WTC11 (cell line): Measurements from ENCODE around the gene ALS2CL. TPM values are rescaled to one million over a fixed set of nuclear protein-coding genes. Genes with fewer than 3 reads are reported as not detected.

Experiments used
- ATAC-seq: fragments of 200-7000 bp; cut with Tn5 transposase; 2 replicates; pipeline ENCODE4 v1.10.0; 2021; ENCODE audit warnings: mild to moderate bottlenecking, moderate library complexity
- CTCF ChIA-PET: fragments of 300-600 bp; sonication (Branson Sonifier 250); formaldehyde crosslinking; loops from one replicate; lab custom pipeline; 2021; ENCODE audit warnings: antibody characterized with exemption; lab: Charles Lee
- POLR2A ChIA-PET: fragments of 350-600 bp; sonication (Branson Sonifier 250); formaldehyde crosslinking; loops from one replicate; lab custom pipeline; 2021; ENCODE audit warnings: antibody characterized with exemption; lab: Charles Lee
- DNase-seq: peaks from one replicate; pipeline ENCODE4 v3.0.0; 2021; ENCODE audit warnings: low spot score
- H3K27ac Mint-ChIP-seq: 2 replicates; pipeline ENCODE4 v1.8.0; 2021; ENCODE audit warnings: mixed read lengths
- H3K27me3 Mint-ChIP-seq: 2 replicates; pipeline ENCODE4 v1.8.0; 2021; ENCODE audit warnings: low read depth, mild to moderate bottlenecking, moderate library complexity, mixed read lengths
- H3K36me3 Mint-ChIP-seq: 2 replicates; pipeline ENCODE4 v1.8.0; 2021; ENCODE audit warnings: mixed read lengths
- H3K4me1 Mint-ChIP-seq: 2 replicates; pipeline ENCODE4 v1.8.0; 2022; ENCODE audit warnings: mixed read lengths
- H3K4me3 Mint-ChIP-seq: 2 replicates; pipeline ENCODE4 v1.8.0; 2021; ENCODE audit warnings: mild to moderate bottlenecking, moderate library complexity, mixed read lengths
- H3K9me3 Mint-ChIP-seq: 2 replicates; pipeline ENCODE4 v1.8.0; 2021; ENCODE audit warnings: mixed read lengths
- ATF1 ChIP-seq: sonication (generic); formaldehyde crosslinking; IDR thresholded peaks from 2 replicates; pipeline ENCODE4 v1.8.1; 2023; ENCODE audit warnings: mild to moderate bottlenecking, moderate library complexity, missing genetic modification reagents
- EMX1 ChIP-seq: fragments of 250-450 bp; sonication (Bioruptor Pico); IDR thresholded peaks from 2 replicates; pipeline ENCODE4 v1.8.0; 2021; ENCODE audit warnings: mild to moderate bottlenecking
- ETV6 ChIP-seq: sonication (generic); formaldehyde crosslinking; IDR thresholded peaks from 2 replicates; pipeline ENCODE4 v1.8.1; 2022; ENCODE audit warnings: mild to moderate bottlenecking, missing genetic modification reagents
- FOXP1 ChIP-seq: sonication (generic); formaldehyde crosslinking; IDR thresholded peaks from 2 replicates; pipeline ENCODE4 v1.8.0; 2022; ENCODE audit warnings: missing genetic modification reagents, mild to moderate bottlenecking, moderate library complexity, borderline replicate concordance
- JUN ChIP-seq: sonication (generic); formaldehyde crosslinking; IDR thresholded peaks from 2 replicates; pipeline ENCODE4 v1.8.0; 2023; ENCODE audit warnings: mild to moderate bottlenecking, missing genetic modification reagents
- OVOL2 ChIP-seq: fragments of 250-450 bp; sonication (Bioruptor Pico); IDR thresholded peaks from 2 replicates; pipeline ENCODE4 v1.9.0; 2021; ENCODE audit warnings: mild to moderate bottlenecking, borderline replicate concordance
- PRRX2 ChIP-seq: fragments of 250-450 bp; sonication (Bioruptor Pico); IDR thresholded peaks from 2 replicates; pipeline ENCODE4 v1.8.0; 2021; ENCODE audit warnings: mild to moderate bottlenecking
- TCF7 ChIP-seq: sonication (generic); formaldehyde crosslinking; IDR thresholded peaks from 2 replicates; pipeline ENCODE4 v1.8.0; 2022; ENCODE audit warnings: mild to moderate bottlenecking, low read depth, missing genetic modification reagents, moderate library complexity
- ZNF263 ChIP-seq: sonication (generic); formaldehyde crosslinking; IDR thresholded peaks from 2 replicates; pipeline ENCODE4 v1.8.1; 2022; ENCODE audit warnings: low read depth, mild to moderate bottlenecking, moderate library complexity, missing genetic modification reagents
- ZNF416 ChIP-seq: fragments of 250-450 bp; sonication (Bioruptor Pico); IDR thresholded peaks from 2 replicates; pipeline ENCODE4 v1.9.0; 2021; ENCODE audit warnings: mild to moderate bottlenecking, inconsistent platforms
- total RNA-seq: library from RNA; stranded (reverse); gene quantifications from 3 replicates; pipeline ENCODE4 v1.2.3, GENCODE V29; 2021
- TF ChIP-seq, protein P1 (sequence below): sonication (generic); formaldehyde crosslinking; IDR thresholded peaks from 2 replicates; pipeline ENCODE4 v1.8.1; 2023; ENCODE audit warnings: mild to moderate bottlenecking, missing genetic modification reagents, borderline replicate concordance
- TF ChIP-seq, protein P2 (sequence below): sonication (generic); formaldehyde crosslinking; conservative IDR thresholded peaks from 2 replicates; pipeline ENCODE4 v1.8.1; 2022; ENCODE audit warnings: mild to moderate bottlenecking, missing genetic modification reagents
- TF ChIP-seq, protein P3 (sequence below): fragments of 250-450 bp; sonication (Bioruptor Pico); IDR thresholded peaks from 2 replicates; pipeline ENCODE4 v1.9.0; 2021; ENCODE audit warnings: mild to moderate bottlenecking
- TF ChIP-seq, protein P4 (sequence below): sonication (generic); formaldehyde crosslinking; IDR thresholded peaks from 2 replicates; pipeline ENCODE4 v1.8.0; 2022; ENCODE audit warnings: mild to moderate bottlenecking, missing genetic modification reagents
- TF ChIP-seq, protein P5 (sequence below): sonication (generic); formaldehyde crosslinking; IDR thresholded peaks from 2 replicates; pipeline ENCODE4 v1.8.1; 2022; ENCODE audit warnings: missing genetic modification reagents, borderline replicate concordance

The ALS2CL gene
- total RNA-seq, 1 experiment from 2014 or later: 12.6 TPM

DNA sequence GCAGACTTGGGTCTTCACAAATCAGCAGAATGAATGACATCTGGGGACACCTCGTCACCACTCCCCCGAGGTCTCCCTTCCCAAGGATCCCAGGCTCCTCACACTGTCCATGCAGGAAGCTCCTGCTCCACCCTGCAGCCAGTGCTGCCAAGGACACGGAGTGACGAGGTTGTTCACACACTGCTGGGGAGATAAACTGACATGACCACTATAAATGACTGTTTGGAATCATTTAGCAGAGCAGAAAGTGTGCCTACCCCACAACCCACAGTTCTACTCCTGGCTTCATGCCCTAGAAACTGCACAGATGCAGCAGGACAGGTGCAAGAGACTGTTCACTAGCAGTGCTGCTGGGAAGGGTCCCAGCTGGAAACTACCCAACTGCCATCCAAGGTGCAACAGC is 43.9 kb upstream of the ALS2CL start (continued):
- TF ChIP-seq, protein P1, sequence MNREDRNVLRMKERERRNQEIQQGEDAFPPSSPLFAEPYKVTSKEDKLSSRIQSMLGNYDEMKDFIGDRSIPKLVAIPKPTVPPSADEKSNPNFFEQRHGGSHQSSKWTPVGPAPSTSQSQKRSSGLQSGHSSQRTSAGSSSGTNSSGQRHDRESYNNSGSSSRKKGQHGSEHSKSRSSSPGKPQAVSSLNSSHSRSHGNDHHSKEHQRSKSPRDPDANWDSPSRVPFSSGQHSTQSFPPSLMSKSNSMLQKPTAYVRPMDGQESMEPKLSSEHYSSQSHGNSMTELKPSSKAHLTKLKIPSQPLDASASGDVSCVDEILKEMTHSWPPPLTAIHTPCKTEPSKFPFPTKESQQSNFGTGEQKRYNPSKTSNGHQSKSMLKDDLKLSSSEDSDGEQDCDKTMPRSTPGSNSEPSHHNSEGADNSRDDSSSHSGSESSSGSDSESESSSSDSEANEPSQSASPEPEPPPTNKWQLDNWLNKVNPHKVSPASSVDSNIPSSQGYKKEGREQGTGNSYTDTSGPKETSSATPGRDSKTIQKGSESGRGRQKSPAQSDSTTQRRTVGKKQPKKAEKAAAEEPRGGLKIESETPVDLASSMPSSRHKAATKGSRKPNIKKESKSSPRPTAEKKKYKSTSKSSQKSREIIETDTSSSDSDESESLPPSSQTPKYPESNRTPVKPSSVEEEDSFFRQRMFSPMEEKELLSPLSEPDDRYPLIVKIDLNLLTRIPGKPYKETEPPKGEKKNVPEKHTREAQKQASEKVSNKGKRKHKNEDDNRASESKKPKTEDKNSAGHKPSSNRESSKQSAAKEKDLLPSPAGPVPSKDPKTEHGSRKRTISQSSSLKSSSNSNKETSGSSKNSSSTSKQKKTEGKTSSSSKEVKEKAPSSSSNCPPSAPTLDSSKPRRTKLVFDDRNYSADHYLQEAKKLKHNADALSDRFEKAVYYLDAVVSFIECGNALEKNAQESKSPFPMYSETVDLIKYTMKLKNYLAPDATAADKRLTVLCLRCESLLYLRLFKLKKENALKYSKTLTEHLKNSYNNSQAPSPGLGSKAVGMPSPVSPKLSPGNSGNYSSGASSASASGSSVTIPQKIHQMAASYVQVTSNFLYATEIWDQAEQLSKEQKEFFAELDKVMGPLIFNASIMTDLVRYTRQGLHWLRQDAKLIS (CRISPR knock-in tag): no peak
- TF ChIP-seq, protein P2, sequence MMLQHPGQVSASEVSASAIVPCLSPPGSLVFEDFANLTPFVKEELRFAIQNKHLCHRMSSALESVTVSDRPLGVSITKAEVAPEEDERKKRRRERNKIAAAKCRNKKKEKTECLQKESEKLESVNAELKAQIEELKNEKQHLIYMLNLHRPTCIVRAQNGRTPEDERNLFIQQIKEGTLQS: no peak
- no peak for TF ChIP-seq ZNF416
- TF ChIP-seq, all 79 proteins: peak for 0

DNA sequence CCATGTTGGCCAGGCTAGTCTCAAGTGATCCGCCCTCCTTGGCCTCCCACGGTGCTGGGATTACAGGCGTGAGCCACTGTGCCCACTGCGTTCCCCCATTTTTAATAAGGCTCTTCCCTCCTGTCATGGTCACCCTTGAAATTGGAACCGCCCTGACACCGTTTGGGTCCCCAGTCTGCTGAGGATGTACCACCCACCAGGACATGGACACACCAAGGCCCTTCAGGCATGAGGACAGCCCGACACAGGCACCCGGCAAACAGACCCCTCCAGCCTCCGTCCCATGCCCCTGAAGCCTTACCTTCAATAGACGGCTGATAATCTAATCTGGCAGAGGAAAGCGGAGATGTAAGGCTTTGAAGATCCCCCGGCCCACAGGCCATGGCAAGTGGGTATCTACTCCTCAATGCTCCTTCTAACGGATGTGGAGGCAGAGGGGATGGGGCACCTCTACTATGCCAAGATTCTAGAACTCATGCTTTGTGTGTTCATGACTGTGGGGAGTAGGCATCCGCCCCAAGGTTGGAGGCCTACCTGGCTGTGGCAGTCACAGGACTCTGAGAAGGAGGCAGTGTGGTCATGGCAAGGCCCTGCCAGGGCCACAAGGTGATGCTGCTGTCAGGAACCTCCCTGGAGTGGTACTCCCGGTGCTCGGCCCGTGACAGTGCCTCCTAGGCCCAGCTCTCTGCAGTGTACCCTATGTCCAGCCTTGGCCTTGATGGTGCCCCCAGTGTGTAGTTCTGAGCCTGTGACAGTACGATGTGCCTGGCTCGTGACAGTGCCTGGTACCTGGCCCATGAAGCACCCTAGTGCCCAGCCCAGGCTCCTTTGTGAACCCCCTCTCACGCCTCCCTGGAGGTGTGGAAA is 42.8 kb upstream of the ALS2CL start:
- no peak for ATAC-seq
- POLR2A ChIA-PET: no interaction called here

DNA sequence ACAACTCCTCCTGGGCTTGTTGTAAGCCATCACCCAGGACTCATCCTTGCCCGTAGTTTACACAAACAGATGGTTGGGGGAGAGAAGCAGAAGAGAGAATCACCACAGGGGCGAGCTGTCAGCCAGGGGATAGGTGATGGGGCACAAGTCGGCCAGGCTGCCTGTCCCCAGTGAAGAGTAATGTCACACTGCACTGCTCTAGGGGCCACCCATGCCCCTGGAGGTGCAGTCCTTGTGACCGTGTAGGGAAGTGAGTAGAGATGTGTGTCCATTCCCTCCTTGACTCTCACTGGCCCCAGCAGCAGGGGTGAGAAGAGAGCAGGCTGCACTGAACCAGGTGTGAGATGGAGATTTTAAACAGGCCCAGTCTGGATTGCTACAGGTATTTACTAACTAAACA is 41.3 kb upstream of the ALS2CL start:
- no peak overlapping the region for H3K4me3 Mint-ChIP-seq
- POLR2A ChIA-PET: no interaction called here
- no peak for ATAC-seq
- no peak for DNase-seq
- no peaks in the 10 kb centered on the region for H3K36me3 Mint-ChIP-seq
- H3K27me3 Mint-ChIP-seq: no peaks in the 10 kb centered on the region; the same call in 1 of the 2 replicates
- CTCF ChIA-PET: interaction anchor here (1.4 kb wide), 1 partner anchor 17 kb away, joined by 3 read pairs; the partner anchor contains the start of gene PRSS50
- no peaks in the 10 kb centered on the region for H3K4me1 Mint-ChIP-seq
- peaks cover 6% of the 10 kb centered on the region for H3K9me3 Mint-ChIP-seq
- H3K27ac Mint-ChIP-seq: no peak overlapping the region
- TF ChIP-seq OVOL2 (CRISPR knock-in tag) (no peak), TCF7 (CRISPR knock-in tag) (no peak), JUN (CRISPR knock-in tag) (no peak), ZNF263 (CRISPR knock-in tag) (no peak)
- TF ChIP-seq, protein P3, sequence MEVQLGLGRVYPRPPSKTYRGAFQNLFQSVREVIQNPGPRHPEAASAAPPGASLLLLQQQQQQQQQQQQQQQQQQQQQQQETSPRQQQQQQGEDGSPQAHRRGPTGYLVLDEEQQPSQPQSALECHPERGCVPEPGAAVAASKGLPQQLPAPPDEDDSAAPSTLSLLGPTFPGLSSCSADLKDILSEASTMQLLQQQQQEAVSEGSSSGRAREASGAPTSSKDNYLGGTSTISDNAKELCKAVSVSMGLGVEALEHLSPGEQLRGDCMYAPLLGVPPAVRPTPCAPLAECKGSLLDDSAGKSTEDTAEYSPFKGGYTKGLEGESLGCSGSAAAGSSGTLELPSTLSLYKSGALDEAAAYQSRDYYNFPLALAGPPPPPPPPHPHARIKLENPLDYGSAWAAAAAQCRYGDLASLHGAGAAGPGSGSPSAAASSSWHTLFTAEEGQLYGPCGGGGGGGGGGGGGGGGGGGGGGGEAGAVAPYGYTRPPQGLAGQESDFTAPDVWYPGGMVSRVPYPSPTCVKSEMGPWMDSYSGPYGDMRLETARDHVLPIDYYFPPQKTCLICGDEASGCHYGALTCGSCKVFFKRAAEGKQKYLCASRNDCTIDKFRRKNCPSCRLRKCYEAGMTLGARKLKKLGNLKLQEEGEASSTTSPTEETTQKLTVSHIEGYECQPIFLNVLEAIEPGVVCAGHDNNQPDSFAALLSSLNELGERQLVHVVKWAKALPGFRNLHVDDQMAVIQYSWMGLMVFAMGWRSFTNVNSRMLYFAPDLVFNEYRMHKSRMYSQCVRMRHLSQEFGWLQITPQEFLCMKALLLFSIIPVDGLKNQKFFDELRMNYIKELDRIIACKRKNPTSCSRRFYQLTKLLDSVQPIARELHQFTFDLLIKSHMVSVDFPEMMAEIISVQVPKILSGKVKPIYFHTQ (CRISPR knock-in tag): no peak
- TF ChIP-seq, protein P4, sequence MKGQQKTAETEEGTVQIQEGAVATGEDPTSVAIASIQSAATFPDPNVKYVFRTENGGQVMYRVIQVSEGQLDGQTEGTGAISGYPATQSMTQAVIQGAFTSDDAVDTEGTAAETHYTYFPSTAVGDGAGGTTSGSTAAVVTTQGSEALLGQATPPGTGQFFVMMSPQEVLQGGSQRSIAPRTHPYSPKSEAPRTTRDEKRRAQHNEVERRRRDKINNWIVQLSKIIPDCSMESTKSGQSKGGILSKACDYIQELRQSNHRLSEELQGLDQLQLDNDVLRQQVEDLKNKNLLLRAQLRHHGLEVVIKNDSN (CRISPR knock-in tag): no peak

More for the DNA sequence above, 42.8 kb upstream of the ALS2CL start:
- Mint-ChIP-seq H3K9me3 (peaks cover 6% of the 10 kb centered on the region), H3K36me3 (no peaks in the 10 kb centered on the region), H3K27me3 (no peaks in the 10 kb centered on the region; the same call in 1 of the 2 replicates), H3K4me3 (no peak overlapping the region), H3K4me1 (no peaks in the 10 kb centered on the region), H3K27ac (no peak overlapping the region)
- CTCF ChIA-PET: interaction anchor here (1.3 kb wide), 1 partner anchor 173 kb away, joined by 3 read pairs; no protein-coding TSS in a partner anchor
- TF ChIP-seq, protein P5, sequence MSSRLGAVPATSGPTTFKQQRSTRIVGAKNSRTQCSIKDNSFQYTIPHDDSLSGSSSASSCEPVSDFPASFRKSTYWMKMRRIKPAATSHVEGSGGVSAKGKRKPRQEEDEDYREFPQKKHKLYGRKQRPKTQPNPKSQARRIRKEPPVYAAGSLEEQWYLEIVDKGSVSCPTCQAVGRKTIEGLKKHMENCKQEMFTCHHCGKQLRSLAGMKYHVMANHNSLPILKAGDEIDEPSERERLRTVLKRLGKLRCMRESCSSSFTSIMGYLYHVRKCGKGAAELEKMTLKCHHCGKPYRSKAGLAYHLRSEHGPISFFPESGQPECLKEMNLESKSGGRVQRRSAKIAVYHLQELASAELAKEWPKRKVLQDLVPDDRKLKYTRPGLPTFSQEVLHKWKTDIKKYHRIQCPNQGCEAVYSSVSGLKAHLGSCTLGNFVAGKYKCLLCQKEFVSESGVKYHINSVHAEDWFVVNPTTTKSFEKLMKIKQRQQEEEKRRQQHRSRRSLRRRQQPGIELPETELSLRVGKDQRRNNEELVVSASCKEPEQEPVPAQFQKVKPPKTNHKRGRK (CRISPR knock-in tag): no peak
- TF ChIP-seq ATF1 (CRISPR knock-in tag) (no peak), ETV6 (no peak), FOXP1 (no peak), PRRX2 (CRISPR knock-in tag) (no peak), EMX1 (no peak)
- DNase-seq: no peak
